ENCODE results near the gene FARP2. TPM values are rescaled to one million over a fixed set of nuclear protein-coding genes. Genes with fewer than 3 reads are reported as not detected.
"Not testable (repeated sequence)": the region's sequence is repeated elsewhere in the genome, so short reads cannot be mapped to it uniquely, and the experiment has no call there.

Gene FARP2
- total and polyA plus RNA-seq, 2 of the 4 experiments (the other 2 are of a cell fraction), result 17.1 to 30.8 TPM

GRCh38 chr2:241393524-241394196 is 37.6 kb downstream of the FARP2 start:
- Histone ChIP-seq H3K4me3 (ENCODE audit: insufficient read depth, low read depth, low read length) (no peak overlapping the region), H2AK9ac (replicated peaks; ENCODE audit: low read depth, low read length, poor library complexity) (no peak overlapping the region), H3K56ac (ENCODE audit: extremely low read depth, insufficient read depth, low read length) (no peak overlapping the region), H3K4ac (ENCODE audit: low read depth, low read length) (no peak overlapping the region), H3K27me3 (ENCODE audit: control insufficient read depth, insufficient read depth, low read length) (no peaks in the 10 kb centered on the region), H3K4me1 (ENCODE audit: control insufficient read depth, insufficient read depth, low read length) (0 out of 2 replicates have a peak, but pooled peaks cover 2% of the 10 kb centered on the region), H3K27ac (ENCODE audit: insufficient read depth, low read length) (no peak overlapping the region), H3K4me2 (ENCODE audit: low read depth, low read length) (no peak overlapping the region), H3K18ac (ENCODE audit: low read depth, low read length) (no peak overlapping the region), H2AFZ (replicated peaks; ENCODE audit: low read length, poor library complexity) (no peak overlapping the region), H2BK120ac (ENCODE audit: low read depth, low read length) (no peak overlapping the region), H4K20me1 (ENCODE audit: insufficient read depth, low read length) (peaks cover 6% of the 10 kb centered on the region; the same call in 1 of the 2 replicates), H2BK5ac (ENCODE audit: low read depth, low read length, poor library complexity, severe bottlenecking) (no peak overlapping the region), H3K79me1 (ENCODE audit: low read depth in 1 of 2, low read length in 2 of 2) (peaks cover 22 to 37% of the 10 kb centered on the region in 2 experiments), H3K14ac (replicated peaks; ENCODE audit: low read depth, low read length) (no peak overlapping the region), H4K5ac (ENCODE audit: low read depth, low read length) (no peak overlapping the region), H2BK15ac (ENCODE audit: low read depth, low read length) (no peak overlapping the region), H3K23ac (ENCODE audit: low read depth, low read length) (no peak overlapping the region), H3K9me1 (ENCODE audit: insufficient read depth, low read length) (peaks cover 7% of the 10 kb centered on the region; the same call in 1 of the 2 replicates), H2AK5ac (ENCODE audit: low read depth, low read length) (no peak overlapping the region), H2BK20ac (ENCODE audit: low read depth, low read length) (no peak overlapping the region), H4K8ac (ENCODE audit: low read depth in 2 of 2, low read length in 2 of 2) (no peak overlapping the region), H3K36me3 (ENCODE audit: control insufficient read depth, insufficient read depth, low read length) (0 out of 2 replicates have a peak, but pooled peaks cover 3% of the 10 kb centered on the region), H4K91ac (ENCODE audit: insufficient read depth, low read depth, low read length) (no peak overlapping the region), H3K9ac (ENCODE audit: low read depth, low read length) (no peak overlapping the region), H3K9me3 (ENCODE audit: control insufficient read depth, insufficient read depth, low read length) (no peaks in the 10 kb centered on the region)
- POLR2A ChIA-PET (ENCODE audit: unreplicated experiment), result no interaction called here
- no CpG with 5 or more reads among the region's 3 CpGs for WGBS, 2 experiments (ENCODE audit: extremely low coverage in 2 of 2, insufficient read length in 1 of 2)
- in situ Hi-C loops (cut with MboI; ENCODE audit: low sequenced_read_pairs) (no loop called here), dilution Hi-C loops (cut with HindIII; ENCODE audit: low sequenced_read_pairs, unreplicated experiment) (no loop called here), intact Hi-C loops (cut with micrococcal nuclease) (no loop called here)
- no TSS peak for BruUV-seq (replicated peaks)
- CTCF ChIA-PET, result no interaction called here
- no peak for ATAC-seq (ENCODE audit: low read depth)
- no peak for TF ChIP-seq MAFK (IDR thresholded peaks at IDR 0.05; ENCODE audit: low read depth, low read length)
- no peak for DNase-seq

- H3K4ac ChIP-seq (ENCODE audit: low read depth, low read length); H2BK120ac ChIP-seq (ENCODE audit: low read depth, low read length); intact Hi-C loops (cut with micrococcal nuclease); H3K27ac ChIP-seq (ENCODE audit: insufficient read depth, low read length); H3K9me1 ChIP-seq (ENCODE audit: insufficient read depth, low read length); DNase-seq; ATAC-seq (ENCODE audit: low read depth); H4K20me1 ChIP-seq (ENCODE audit: insufficient read depth, low read length); H4K91ac ChIP-seq (ENCODE audit: insufficient read depth, low read depth, low read length); H3K36me3 ChIP-seq (ENCODE audit: control insufficient read depth, insufficient read depth, low read length); H2AK5ac ChIP-seq (ENCODE audit: low read depth, low read length); H3K4me2 ChIP-seq (ENCODE audit: low read depth, low read length); H3K27me3 ChIP-seq (ENCODE audit: control insufficient read depth, insufficient read depth, low read length); H2BK20ac ChIP-seq (ENCODE audit: low read depth, low read length); H3K4me1 ChIP-seq (ENCODE audit: control insufficient read depth, insufficient read depth, low read length); CTCF ChIA-PET; BruUV-seq (replicated peaks); H2AK9ac ChIP-seq (replicated peaks; ENCODE audit: low read depth, low read length, poor library complexity); H2AFZ ChIP-seq (replicated peaks; ENCODE audit: low read length, poor library complexity); H4K5ac ChIP-seq (ENCODE audit: low read depth, low read length); H3K18ac ChIP-seq (ENCODE audit: low read depth, low read length); H2BK5ac ChIP-seq (ENCODE audit: low read depth, low read length, poor library complexity, severe bottlenecking); in situ Hi-C loops (cut with MboI; ENCODE audit: low sequenced_read_pairs); H3K9me3 ChIP-seq (ENCODE audit: control insufficient read depth, insufficient read depth, low read length); H4K8ac ChIP-seq (ENCODE audit: low read depth in 2 of 2, low read length in 2 of 2); H3K9ac ChIP-seq (ENCODE audit: low read depth, low read length); H3K56ac ChIP-seq (ENCODE audit: extremely low read depth, insufficient read depth, low read length); POLR2A ChIA-PET (ENCODE audit: unreplicated experiment); dilution Hi-C loops (cut with HindIII; ENCODE audit: low sequenced_read_pairs, unreplicated experiment); H2BK15ac ChIP-seq (ENCODE audit: low read depth, low read length); H3K23ac ChIP-seq (ENCODE audit: low read depth, low read length); H3K4me3 ChIP-seq (ENCODE audit: insufficient read depth, low read depth, low read length); H3K14ac ChIP-seq (replicated peaks; ENCODE audit: low read depth, low read length): not testable (repeated sequence)
- WGBS, 2 experiments (ENCODE audit: extremely low coverage in 2 of 2, insufficient read length in 1 of 2), result no CpG with 5 or more reads among the region's 6 CpGs
- H3K79me1 ChIP-seq (ENCODE audit: low read depth in 1 of 2, low read length in 2 of 2), result peaks cover 13 to 31% of the 10 kb centered on the region in 2 experiments
These were observed 40.7 kb downstream of the FARP2 start for GRCh38 chr2:241396809-241397208.

All from IMR-90 (cell line).